Fibroblast of skin of left biceps (primary cell): ENCODE data around the gene STEAP4.

ENCODE experiments used
- DNase-seq, 2 experiments: peaks; one replicate each; pipeline ENCODE4 v3.0.0-alpha.2; 2013; ENCODE audit warnings: low read depth in 2 of 2

The STEAP4 gene

DNA sequence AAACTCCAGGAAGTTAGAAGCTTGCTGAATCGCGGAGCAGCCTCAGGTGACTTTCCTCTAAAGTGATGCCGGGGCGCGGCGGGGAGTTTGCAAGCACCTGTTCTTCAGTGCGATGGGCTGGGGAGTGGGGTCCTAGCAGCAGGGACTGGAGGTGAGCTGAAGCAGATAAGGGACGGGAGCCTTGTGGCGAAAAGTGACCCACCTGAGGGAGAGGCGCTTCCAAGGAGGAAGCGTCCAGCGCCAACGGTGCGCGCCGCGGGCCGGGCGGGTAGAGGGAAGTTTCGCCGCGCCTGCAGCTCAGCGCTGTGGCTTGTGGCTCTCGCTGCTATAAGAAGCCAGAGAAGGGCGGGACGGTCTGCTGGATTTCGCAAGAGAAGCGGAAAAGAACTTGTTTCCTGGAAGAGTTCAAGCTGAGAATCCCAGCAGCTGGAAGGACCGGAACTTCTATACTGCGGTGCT, at the start of gene STEAP4:
TSS of gene STEAP4 (minus strand) at position 305 of the 459 bp plus-strand sequence. CDS start 22,625 bp downstream, outside the sequence.
- DNase-seq = peak in 1 of 2 experiments; percentile 3

DNA sequence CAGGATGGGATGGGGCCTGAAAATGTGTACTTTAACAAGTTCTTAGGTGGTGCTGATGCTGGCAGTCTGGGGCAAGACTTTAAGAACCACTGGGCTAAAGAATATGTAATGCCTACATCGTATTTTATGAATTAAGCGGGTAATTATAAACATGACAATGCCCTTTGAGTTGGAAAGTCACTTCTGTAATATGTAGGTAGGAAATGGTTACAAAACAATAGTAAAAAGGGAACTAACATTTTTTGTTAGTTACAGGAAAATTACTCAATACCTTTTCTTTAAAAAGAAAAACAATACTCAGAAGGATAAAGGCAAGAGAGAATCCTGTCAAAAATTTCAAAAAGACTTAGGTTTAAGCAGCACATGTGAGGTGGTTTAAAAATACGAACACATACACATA, 48.3 kb upstream of the STEAP4 start:
- no peak for DNase-seq

GRCh38 chr7:88350118-88350517, 43.4 kb upstream of the STEAP4 start:
- DNase-seq = no peak

DNA sequence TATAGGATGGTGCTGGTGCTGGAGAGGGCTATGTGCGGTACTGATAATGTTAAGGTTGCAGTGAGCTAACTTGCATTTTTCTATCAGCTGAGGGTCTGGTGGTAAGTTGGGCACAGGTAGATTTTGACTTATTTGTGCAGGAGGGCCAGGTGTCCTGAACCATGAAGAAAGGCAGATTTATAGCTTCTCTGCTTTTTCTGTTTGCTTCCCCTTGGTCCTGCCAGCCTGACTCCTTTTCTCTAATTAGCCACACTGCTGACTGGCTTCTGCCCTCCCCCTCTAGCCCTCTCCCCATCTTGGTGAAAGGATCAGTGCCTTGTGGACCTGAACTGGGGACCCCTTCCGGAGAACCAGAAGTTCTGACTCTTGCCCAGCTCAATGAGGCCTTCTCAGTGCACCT, 40.8 kb upstream of the STEAP4 start:
- no peak for DNase-seq

- no peak for DNase-seq
Observed at GRCh38 chr7:88347090-88347489, 40.4 kb upstream of the STEAP4 start.

DNA sequence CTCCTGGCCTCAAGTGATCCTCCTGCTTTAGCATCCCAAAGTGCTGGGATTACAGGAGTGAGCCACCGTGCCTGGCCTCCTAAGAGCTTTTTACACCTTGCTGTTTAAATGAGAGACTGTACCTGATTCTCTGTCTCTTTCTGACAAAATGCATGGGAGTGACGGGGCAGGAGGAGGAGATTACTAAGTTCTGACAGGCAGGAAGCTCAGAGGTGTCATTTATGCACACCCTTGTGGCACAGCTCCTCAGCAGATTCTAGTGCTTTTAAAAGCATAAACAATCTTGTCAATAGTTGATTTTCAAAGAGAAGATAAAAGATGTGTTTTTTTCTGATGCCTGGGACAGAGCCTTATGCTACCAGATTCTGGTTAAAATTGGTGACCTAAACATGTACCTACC, 39.7 kb upstream of the STEAP4 start:
- no peak for DNase-seq

DNA sequence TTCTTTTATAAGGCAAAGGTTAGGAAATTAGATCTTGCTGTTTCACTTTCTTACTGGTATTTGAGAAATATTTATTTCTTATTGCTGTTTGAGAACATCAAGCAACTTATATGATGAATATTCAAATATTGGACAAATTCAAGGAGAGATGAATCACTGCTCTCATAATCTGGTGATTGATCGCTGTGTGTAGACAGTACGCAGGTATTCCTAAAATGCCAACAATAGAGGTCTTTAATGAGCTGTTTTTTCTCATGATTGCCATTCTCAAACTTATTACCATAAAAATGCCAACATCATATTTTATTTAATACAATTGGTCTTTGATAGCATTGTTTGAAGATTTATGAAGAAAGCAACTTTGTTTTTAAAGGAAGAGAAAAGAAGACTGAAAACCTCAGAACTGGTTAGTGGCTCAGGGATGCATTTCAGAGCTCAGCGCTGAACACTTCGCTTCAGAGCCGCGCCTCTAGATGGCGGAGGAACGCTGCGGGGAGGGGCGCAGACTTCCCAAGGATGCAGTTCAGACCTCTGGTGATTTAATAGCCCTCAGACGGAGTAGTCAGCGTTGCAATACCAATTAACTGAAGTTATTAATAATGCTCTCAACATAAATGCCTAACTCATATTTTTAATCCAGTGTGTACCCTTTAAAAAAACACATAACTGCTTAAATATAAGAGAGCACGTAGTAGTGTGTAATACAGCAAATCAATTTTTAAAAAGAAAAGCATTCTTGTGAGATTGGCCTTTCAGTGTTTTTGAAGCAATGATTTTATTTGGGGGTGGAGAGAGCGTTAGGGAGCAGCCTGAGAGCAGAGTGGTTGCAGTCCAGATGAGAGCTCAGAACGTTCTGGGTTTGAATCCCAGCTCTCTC, 38.5 kb upstream of the STEAP4 start:
- no peak for DNase-seq

GRCh38 chr7:88344271-88344670, 37.6 kb upstream of the STEAP4 start:
- DNase-seq = no peak

- DNase-seq = no peak
Observed at GRCh38 chr7:88339195-88339922, 32.7 kb upstream of the STEAP4 start.

DNA sequence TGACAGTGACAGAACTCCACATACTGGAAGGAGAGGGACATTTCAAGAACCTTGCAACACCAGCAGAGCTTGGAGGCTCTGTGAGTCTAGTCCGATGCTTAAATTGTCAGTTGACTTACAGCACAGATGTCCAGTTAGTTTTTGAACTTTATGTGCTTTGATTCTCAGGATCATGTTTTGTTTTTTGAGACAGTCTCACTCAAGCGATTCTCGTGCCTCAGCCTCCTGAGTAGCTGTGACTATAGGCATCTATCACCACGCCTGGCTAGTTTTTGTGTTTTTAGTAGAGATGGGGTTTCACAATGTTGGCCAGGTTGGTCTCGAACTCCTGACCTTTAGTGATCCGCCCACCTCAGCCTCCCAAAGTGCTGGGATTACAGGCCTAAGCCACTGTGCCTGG, 31.8 kb upstream of the STEAP4 start:
- no peak for DNase-seq

DNA sequence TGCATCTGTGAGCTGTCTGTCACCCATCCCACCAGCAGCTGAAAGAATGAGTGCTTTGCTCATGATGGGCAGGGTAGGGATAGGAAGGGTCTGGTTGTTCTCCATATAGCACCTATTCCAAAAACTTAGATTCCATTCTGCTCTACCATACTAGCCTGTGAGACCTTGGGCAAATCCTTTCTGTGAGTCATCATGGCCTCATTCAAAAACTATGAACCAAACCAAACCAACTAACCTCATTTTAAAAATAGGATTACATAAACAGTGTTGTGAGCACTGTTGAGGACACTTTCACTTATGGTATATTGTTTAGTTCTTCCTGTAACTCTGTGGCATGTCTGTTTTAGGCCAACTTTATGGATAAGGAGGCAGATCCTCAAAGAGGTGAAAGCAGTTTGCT, 30.9 kb upstream of the STEAP4 start:
- DNase-seq = no peak

- peak in 1 of 2 experiments; percentile 14 for DNase-seq
Observed at GRCh38 chr7:88331322-88331721, 24.6 kb upstream of the STEAP4 start.

GRCh38 chr7:88329532-88330463, 23.1 kb upstream of the STEAP4 start:
- DNase-seq = no peak

- DNase-seq = no peak
Observed at GRCh38 chr7:88328787-88329186, 22.1 kb upstream of the STEAP4 start.

GRCh38 chr7:88324699-88325098, 18.0 kb upstream of the STEAP4 start:
- no peak for DNase-seq

DNA sequence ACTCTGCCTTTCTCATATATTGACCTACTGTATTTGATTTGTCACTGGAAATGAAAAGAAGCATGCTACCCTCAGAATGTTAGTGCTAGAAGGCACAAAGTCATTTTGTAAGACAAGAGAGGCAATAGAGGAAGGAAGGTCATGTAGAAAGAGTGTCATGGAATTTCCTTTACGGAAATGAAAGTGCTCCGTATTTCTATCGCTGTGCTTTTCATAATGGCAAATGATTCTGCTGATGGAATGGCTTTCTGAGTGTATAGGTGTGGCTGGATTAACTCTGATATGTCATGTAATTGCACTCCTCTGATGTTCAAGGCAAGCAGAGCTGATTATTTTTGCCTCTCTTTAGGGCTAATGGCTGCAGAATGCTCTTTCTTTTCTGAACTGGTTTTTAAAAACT, 15.5 kb upstream of the STEAP4 start:
- no peak for DNase-seq

GRCh38 chr7:88321694-88322093, 15.0 kb upstream of the STEAP4 start:
- DNase-seq = no peak

- DNase-seq = no peak
Observed at GRCh38 chr7:88318196-88318595, 11.5 kb upstream of the STEAP4 start.

DNA sequence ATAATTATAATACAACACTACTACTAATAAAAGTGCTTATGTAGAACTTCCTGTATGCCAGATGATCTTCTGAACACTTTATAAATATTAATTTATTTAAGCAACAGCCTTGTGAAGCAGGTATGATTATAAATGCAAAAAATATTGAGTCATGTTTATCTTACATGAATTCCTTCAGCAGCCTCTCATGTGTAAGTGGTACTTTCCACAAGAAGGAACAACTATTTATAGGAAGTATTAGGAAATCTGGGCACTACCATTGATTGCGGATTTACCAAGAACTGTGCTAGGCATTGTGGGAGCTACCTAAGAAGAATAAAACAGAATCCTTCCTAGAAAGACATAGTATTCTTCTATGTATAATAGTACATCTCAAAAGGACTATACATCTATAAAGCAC, 10.7 kb upstream of the STEAP4 start:
- DNase-seq = no peak

DNA sequence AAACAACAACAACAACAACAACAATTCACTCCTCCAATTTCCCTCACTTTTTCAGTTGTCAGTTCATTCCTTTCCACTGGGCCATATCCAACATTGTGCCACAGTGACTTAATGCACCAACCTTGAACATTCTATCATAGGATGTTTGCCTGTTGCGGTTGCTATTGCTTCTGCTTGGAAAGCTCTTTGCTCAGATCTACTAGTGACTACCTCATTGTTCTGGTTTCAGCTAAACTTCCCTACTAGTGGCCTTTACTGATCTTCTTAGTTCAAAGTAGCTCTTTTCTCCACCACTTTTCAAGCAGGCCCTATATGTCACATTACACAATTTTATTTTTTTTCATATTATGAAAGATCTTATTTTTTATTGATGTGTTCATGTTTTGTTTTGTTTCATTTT, 9.8 kb upstream of the STEAP4 start:
- no peak for DNase-seq

- no peak for DNase-seq
Observed at GRCh38 chr7:88315522-88315921, 8.8 kb upstream of the STEAP4 start.

DNA sequence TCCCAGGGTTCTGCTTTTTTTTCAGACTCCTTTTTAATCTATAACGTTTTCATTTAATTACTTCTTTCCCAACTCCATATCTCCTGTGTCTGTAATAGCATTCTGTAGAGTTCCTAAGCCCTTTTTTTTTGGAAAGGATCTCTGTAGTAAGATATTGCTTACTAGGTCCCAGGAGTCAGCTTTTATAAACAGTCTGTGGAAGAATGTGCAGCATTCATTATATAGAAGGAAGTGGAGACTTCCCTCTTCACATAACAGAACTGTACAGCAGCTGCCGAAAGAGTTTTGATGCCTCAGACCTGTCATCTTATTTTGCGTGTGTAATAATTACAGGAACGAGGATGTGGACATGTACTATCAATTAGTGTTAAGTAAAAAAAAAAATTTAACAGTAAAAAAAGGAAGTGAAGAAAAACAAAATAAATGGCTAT, 7.4 kb upstream of the STEAP4 start:
- DNase-seq = no peak
